Rectal smooth muscle tissue (tissue), 1 donor: ENCODE results near the gene TTC28.

Experiments
- H3K27ac ChIP-seq: one replicate; pipeline ENCODE4 v1.7.0; 2013; ENCODE audit warnings: low read depth, low read length, inconsistent platforms
- H3K27me3 ChIP-seq: one replicate; pipeline ENCODE4 v1.7.0; 2013; ENCODE audit warnings: low read length; ENCODE audit not compliant: control insufficient read depth, insufficient read depth
- H3K36me3 ChIP-seq: one replicate; pipeline ENCODE4 v1.7.0; 2013; ENCODE audit warnings: low read length; ENCODE audit not compliant: control insufficient read depth, insufficient read depth
- H3K4me1 ChIP-seq: one replicate; pipeline ENCODE4 v1.7.0; 2013; ENCODE audit warnings: low read length; ENCODE audit not compliant: control insufficient read depth, insufficient read depth
- H3K4me3 ChIP-seq: one replicate; pipeline ENCODE4 v1.7.0; 2013; ENCODE audit warnings: low read length
- H3K9ac ChIP-seq: one replicate; pipeline ENCODE4 v1.7.0; 2013; ENCODE audit warnings: low read length

Gene TTC28

GRCh38 chr22:28316014-28316413 lies 363.6 kb downstream of the TTC28 start:
- H3K4me1 ChIP-seq = no peaks in the 10 kb centered on the region
- H3K27ac ChIP-seq = no peak overlapping the region
- H3K4me3 ChIP-seq = no peak overlapping the region
- H3K27me3 ChIP-seq = no peaks in the 10 kb centered on the region
- no peaks in the 10 kb centered on the region for H3K36me3 ChIP-seq
- H3K9ac ChIP-seq = no peak overlapping the region

- H3K4me1 ChIP-seq = no peaks in the 10 kb centered on the region
- H3K27me3 ChIP-seq = no peaks in the 10 kb centered on the region
- no peak overlapping the region for H3K9ac ChIP-seq
- no peaks in the 10 kb centered on the region for H3K36me3 ChIP-seq
- H3K27ac ChIP-seq = no peak overlapping the region
- no peak overlapping the region for H3K4me3 ChIP-seq
These were observed 364.7 kb downstream of the TTC28 start for GRCh38 chr22:28314959-28315358.

DNA sequence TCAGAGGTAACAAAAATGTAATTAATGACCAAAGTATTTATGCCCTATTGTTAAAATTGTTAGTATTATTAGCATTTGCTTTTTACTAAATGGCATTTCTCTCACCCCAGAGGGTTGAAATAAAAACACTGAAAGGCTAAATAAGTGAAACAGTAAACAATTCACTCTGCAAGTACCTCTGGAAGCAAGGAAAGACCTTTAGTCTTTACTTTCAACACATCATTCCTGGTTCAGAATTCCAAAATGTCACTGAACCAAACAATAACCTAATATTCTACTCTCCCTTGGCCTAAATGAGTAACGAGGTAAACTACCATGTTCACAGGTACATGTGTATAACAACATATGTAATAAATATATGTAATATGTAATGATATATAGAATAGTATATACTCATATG lies 369.3 kb downstream of the TTC28 start:
- Histone ChIP-seq H3K4me3 (no peak overlapping the region), H3K4me1 (no peaks in the 10 kb centered on the region), H3K27me3 (no peaks in the 10 kb centered on the region), H3K36me3 (no peaks in the 10 kb centered on the region), H3K9ac (no peak overlapping the region), H3K27ac (no peak overlapping the region)

DNA sequence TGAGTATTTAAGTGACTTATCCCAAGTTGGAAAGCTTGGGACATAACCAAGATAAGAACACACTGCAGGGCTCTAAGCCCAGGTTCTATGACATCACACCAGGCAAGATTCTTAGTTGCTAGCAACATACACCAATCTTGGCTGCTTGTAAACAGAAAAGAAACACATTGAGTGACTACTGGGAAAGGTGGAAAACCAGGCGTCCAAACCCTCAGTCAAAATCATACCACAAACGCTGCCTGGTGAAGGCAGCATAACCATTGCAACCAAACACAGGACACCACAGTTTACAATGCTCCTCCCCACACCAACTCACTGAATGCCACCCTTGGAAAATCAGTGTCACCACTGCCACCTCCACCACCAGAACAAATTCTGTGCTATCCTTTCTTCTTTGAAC lies 379.9 kb downstream of the TTC28 start:
- Histone ChIP-seq H3K9ac (no peak overlapping the region), H3K27me3 (no peaks in the 10 kb centered on the region), H3K4me3 (no peak overlapping the region), H3K4me1 (peaks cover 4% of the 10 kb centered on the region), H3K36me3 (no peaks in the 10 kb centered on the region), H3K27ac (peak overlapping the region; percentile 9)

DNA sequence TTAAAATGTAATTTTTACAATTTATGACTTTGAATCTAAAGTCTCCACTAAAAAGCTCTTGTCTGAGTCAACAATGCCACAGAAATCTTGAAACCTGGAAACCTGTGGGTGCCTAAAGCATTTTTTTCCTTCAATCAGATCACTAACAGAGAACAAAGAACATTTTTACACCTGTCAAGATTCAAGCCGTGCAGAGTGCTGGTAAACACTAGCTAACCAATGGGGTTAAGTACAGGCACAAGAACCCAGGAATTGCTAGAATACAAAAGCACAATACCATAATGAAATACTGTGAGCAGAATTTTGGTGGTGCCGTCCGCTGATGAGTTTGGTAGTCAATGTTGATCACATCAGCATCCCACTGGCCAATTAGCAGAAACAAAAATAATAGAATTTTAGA lies 380.3 kb downstream of the TTC28 start:
- Histone ChIP-seq H3K27ac (no peak overlapping the region), H3K27me3 (no peaks in the 10 kb centered on the region), H3K9ac (no peak overlapping the region), H3K4me1 (peaks cover 4% of the 10 kb centered on the region), H3K36me3 (no peaks in the 10 kb centered on the region), H3K4me3 (no peak overlapping the region)

DNA sequence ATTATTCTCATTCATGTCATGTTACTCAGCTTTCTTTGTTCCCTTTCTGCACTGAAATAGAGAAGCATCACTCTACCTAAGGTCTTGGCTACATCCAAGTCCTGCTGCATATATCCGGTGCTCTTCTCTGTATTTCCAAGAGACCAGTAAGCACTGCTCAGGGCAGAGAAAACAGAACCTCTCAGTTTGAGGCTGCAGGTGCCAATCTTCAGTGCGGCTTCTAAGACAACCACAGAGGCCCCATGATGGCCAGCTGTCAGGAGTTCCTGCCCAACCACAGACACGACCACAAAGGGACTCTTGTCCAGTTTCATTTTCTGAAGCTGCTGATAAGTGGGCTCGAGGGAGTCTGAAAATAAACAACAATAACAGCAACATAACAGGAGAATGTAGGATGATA lies 382.1 kb downstream of the TTC28 start:
- peaks cover 4% of the 10 kb centered on the region for H3K4me1 ChIP-seq
- no peak overlapping the region for H3K4me3 ChIP-seq
- no peaks in the 10 kb centered on the region for H3K27me3 ChIP-seq
- no peak overlapping the region for H3K27ac ChIP-seq
- H3K9ac ChIP-seq = no peak overlapping the region
- H3K36me3 ChIP-seq = no peaks in the 10 kb centered on the region

GRCh38 chr22:28296452-28296851 lies 383.2 kb downstream of the TTC28 start:
- Histone ChIP-seq H3K27ac (no peak overlapping the region), H3K4me3 (no peak overlapping the region), H3K4me1 (peaks cover 4% of the 10 kb centered on the region), H3K27me3 (no peaks in the 10 kb centered on the region), H3K9ac (no peak overlapping the region), H3K36me3 (no peaks in the 10 kb centered on the region)

- no peak overlapping the region for H3K27ac ChIP-seq
- H3K27me3 ChIP-seq = no peaks in the 10 kb centered on the region
- no peak overlapping the region for H3K9ac ChIP-seq
- no peak overlapping the region for H3K4me3 ChIP-seq
- H3K36me3 ChIP-seq = no peaks in the 10 kb centered on the region
- H3K4me1 ChIP-seq = no peaks in the 10 kb centered on the region
These were observed 396.5 kb downstream of the TTC28 start for GRCh38 chr22:28283068-28283654.

DNA sequence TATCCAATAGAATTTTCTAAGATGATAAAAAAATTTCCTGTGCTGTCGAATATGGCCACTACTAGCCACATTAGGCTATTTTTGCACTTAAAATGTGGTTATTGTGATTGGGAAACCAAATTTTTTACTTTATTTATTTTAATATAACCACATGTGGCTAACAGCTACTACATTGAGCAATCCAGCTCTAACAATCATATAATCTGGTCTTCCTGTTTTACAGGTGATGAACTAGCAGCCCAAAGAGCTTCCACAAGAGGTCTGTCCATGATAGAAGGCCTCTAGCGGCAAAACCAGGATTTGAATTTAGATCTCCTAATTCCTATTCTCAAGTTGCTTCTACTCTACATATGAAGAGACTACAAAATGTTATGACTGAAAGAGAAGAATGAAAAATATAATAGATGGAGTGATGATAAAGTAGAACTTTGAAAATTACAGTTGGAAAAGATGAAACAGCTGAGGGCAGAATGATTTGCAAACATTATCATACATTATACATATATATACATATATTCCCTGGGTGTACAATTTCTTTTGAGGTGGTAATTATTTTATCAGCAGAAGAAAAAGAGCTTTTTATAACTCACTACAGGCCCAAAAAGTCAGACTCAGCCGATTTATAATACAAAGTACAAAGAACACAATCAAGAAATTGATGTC lies 397.1 kb downstream of the TTC28 start:
- H3K4me3 ChIP-seq = no peak overlapping the region
- H3K27me3 ChIP-seq = no peaks in the 10 kb centered on the region
- no peaks in the 10 kb centered on the region for H3K36me3 ChIP-seq
- H3K9ac ChIP-seq = no peak overlapping the region
- no peak overlapping the region for H3K27ac ChIP-seq
- no peaks in the 10 kb centered on the region for H3K4me1 ChIP-seq

DNA sequence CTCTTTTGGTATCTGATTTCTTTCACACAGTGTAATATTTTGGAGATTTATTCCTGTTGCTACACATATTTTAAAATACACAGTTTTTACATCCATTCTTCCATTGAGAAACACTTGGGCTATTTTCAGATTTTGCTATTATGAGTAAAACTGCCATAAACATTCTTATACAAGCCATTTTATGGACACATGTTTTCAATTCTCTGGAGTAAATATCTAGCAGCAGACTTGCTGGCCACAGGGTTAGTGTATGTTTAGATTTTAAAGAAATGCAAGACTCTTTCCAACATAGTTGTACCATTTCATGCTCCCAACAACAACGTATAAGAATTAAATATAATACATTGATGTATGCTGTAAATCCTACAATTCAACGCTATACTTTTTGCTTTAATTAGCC lies 399.8 kb downstream of the TTC28 start:
- no peaks in the 10 kb centered on the region for H3K36me3 ChIP-seq
- H3K4me3 ChIP-seq = no peak overlapping the region
- no peak overlapping the region for H3K27ac ChIP-seq
- H3K4me1 ChIP-seq = no peaks in the 10 kb centered on the region
- H3K27me3 ChIP-seq = no peaks in the 10 kb centered on the region
- H3K9ac ChIP-seq = no peak overlapping the region

DNA sequence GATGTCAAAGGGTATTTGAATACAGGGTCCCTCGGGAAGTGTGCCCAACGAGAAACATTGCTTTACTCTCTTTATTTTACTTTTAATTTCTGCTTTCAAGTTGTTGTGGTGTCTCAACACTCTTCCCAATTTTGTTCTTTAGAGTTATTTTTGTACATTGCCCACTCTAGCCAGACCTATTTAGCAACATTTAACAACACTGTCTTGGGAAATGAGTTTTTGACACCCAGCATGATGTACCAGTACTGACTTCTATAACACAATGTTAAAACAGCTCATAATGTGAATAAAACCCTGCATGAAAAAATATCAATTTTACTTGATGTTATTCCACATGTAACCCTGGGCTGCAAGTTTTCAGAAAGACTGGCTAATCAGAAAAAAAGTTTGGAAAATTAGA lies 410.4 kb downstream of the TTC28 start:
- peaks cover 12% of the 10 kb centered on the region for H3K4me1 ChIP-seq
- H3K36me3 ChIP-seq = no peaks in the 10 kb centered on the region
- no peak overlapping the region for H3K4me3 ChIP-seq
- H3K27ac ChIP-seq = no peak overlapping the region
- H3K27me3 ChIP-seq = no peaks in the 10 kb centered on the region
- H3K9ac ChIP-seq = no peak overlapping the region

DNA sequence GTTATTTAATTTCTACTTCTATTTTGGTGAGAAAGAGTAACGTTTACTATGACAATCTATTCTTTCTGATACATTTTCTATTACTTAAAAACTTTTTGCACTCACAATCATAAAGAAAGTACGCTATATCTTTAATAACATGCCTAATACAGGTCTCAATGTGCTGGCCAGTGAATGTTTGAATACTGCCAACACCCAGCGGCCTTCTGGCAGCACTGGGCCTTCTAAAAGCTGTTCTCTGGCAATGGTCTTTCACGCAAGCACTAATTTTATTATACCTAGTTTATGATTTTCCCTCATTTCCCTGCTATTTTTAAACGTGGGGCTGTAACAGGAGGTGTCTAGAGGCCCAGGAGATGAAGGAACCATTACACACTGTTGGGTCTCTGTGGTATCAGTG lies 410.8 kb downstream of the TTC28 start:
- Histone ChIP-seq H3K27ac (no peak overlapping the region), H3K36me3 (no peaks in the 10 kb centered on the region), H3K4me1 (peaks cover 12% of the 10 kb centered on the region), H3K27me3 (no peaks in the 10 kb centered on the region), H3K4me3 (no peak overlapping the region), H3K9ac (no peak overlapping the region)

DNA sequence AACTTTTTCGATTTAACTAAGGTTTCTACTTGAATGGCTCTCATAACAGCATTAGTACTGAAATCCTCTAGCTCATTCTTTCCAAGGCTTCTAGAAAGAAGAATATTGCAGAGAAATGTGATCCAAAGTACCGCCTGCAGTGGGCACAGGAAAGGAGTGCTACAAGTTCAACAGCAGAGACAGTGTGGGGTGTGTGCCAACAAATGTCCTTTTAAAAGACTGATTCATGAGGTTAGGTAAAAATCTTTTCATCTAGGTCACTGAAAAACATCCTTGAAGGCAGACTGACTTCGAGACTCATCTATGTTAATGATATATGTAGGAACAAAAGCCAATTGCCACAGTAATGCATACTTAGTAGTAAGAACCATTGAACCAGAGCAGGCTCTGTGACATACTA lies 411.5 kb downstream of the TTC28 start:
- Histone ChIP-seq H3K4me3 (no peak overlapping the region), H3K4me1 (peaks cover 12% of the 10 kb centered on the region), H3K27me3 (no peaks in the 10 kb centered on the region), H3K36me3 (no peaks in the 10 kb centered on the region), H3K9ac (no peak overlapping the region), H3K27ac (no peak overlapping the region)
